Dedifferentiated amniotic fluid mesenchymal stem cell (primary cell): Measurements from ENCODE around the gene NR4A3.

ENCODE experiments used
- DNase-seq: peaks from one replicate; pipeline ENCODE4 v3.0.0-alpha.2; 2016; ENCODE audit errors: extremely low spot score

The NR4A3 gene

DNA sequence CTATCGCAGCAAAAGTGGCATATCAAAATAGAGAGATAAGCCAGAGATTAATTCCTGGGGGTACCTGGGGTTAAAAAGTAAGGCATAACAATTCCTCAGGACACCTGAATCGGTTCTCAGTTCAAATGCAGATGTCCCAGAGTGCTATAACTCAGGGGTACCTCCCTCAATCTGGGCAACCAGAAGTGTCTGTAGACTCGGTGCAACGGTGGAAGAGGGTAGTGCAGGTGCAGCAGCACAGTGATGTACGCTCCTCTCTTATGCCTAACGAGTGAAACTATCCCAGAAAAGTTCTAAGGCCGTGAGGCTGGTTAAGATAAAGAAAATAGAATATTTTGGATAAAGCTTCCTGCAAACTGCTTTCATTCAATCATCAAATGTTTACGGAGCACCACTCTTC lies 7.9 kb upstream of the NR4A3 start:
- DNase-seq = no peak

GRCh38 chr9:99814359-99814758 lies 7.3 kb upstream of the NR4A3 start:
- no peak for DNase-seq

DNA sequence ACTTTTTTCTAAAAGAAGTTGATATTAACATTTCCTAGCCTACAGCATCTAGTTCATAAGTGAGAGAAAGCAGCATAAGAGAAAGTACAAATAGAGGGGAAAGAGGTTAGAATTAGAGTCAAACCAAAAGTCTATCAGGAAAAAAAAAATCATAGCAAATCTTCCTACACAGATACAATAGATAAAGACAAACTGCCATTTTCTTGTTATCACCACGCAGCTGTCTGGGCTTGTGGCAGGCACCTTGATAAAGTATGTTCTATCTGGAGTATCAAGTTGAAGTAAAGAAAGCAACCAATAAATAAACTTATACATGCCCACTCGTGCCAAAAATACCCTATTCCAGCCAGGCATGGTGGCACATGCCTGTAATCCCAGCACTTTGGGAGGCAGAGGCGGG lies 5.3 kb upstream of the NR4A3 start:
- no peak for DNase-seq

- DNase-seq = no peak
Observed at GRCh38 chr9:99818500-99818899, 3.2 kb upstream of the NR4A3 start.

DNA sequence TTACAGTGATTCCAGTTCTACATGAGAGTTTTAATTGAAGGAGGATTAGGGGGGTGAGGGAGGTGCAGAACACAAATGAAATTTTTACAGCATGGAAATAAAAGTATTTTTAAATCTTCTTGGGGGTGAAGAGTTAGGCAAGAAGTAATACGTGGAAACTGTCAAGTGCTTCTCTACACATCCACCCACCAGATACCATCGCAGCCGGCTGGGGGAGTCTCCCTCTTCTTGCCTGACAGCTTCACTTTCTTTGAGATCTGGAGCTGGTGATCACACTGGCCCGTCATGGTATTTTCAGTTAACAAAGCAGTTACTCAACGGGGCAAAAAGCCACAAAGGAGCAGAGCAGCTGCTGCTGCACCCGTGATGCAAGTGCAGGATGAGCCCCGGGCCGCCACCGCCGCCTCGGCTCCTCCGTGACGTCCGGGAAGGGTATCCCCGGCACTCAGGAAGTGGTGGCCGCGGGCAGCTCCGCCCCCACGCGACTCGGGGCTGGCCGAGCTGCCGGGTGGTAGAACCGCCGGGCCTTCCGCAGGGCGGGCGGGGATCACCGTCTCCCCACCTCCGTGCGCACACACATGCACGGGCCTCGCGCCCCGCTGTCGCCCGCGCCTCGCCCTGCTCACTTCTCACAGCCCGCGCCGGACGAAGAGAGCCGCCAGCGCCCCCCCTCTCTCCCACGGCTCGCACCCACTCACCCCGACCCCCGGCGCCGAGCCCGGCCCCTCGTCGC lies 2.4 kb upstream of the NR4A3 start:
- peak; percentile 73 for DNase-seq

DNA sequence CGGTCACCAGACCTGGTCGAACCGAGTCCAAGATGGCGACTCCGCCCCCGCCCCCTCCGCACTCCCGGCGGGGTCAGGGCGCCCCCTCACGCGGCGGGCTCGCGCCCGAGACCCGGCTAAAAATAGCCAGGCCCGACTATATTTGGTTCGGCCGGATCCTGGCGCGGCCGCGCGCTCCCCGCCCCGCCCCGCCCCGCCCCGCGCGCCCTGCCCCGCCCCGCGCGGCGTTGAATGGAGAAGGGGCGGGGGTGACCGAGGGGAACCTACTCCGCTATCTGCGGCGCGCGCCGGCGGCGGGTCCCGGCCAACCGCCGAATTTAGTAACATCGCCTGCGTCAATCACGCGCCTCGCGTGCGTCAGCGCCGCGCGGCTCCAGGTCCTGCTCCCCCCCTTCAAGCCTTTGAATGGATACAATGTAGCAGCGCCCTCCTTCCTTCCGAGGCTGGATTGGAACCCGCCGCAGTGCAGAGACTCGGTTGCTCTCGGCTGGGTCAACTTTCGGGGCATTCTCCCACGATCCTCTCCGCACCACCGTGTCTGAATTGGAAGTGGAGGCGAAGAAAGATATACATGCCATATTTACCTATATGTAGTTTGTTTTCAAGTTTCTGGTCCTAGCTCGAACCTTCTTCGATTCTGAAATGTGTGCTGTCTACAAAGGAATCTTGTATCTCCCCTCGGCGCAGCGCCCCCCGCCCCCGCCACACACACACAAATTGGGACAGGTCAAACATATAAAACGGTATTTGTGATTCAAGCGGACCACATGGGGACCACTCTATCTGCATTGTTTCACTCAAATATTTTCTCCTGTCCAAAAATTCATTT lies 1.6 kb upstream of the NR4A3 start:
- DNase-seq = peak; percentile 81

DNA sequence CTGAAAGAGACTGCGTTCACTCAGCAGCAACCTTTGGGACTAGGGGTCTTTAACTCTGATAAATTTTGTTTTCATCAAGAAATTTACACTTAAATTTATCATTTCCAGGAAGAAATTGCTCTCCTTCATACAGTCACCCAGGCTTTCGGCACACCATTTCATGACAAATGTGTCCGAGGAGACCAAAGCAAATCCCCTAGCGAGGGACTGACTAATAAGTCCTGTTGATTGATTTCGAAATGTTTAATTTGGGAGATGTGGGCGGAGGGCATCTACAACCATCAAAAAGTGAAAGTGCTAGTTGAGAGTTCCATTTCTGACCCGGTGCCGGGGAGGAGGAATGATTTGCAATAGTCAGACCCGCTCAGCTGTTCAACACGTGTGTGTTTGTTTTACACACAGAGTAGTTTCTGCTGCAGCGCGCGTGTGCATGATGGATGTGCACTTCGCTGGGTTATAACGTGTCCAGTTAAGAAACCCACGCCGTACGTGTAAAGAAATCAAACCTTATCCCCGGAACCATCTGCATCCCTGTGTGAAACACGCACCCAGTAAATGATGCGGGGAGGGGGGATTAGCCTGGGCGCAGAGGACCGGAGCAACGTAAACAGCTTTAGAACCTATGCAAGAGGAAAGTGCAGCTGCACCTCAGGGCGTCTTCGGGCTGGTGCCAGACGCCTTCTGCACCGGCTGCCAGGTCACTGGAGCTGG lies 845 bp upstream of the NR4A3 start:
- DNase-seq = peak; percentile 54

- peak; percentile 42 for DNase-seq
Observed at GRCh38 chr9:99822109-99822805, 572 bp downstream of the NR4A3 start.

DNA sequence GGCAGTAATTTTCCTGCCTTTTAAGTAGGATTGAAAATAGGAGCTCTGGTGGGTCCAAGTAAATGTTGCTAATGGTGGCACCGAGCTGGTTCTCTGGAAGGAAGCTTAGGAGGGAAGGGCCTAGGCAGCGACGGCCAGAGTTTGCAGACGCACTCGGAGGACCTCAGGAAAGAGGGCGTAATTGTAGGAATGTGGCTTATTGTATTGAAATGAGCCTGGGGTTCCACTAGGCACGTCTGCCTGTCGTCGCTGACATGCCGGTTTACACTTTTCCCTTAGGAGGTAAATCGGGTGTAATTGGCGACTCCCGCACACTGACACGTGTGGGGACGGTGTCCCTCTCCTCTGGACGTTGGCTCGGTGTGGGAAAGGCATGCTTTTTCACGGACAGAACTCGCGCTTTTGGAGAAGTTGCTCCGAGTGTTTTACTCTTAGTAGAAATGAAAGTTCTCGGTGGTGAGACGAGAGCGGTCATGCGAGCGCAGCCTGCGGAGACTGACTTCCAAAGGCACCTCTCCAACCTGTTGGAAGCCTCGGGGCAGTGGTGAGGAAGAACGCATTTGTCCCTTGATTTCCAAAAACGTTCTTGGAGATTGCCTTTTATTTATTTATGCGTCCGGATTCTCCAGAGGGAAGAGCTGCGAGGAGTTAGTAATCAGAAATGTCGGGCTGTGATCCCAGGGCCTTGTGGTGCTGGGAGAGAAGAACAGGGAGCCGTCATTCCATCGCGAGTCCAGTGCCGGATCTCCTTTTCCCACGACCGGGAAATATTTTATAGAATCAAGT lies 1.3 kb downstream of the NR4A3 start:
- no peak for DNase-seq

- no peak for DNase-seq
Observed at GRCh38 chr9:99823681-99824377, 2.1 kb downstream of the NR4A3 start.

GRCh38 chr9:99824378-99825171 lies 2.9 kb downstream of the NR4A3 start:
- no peak for DNase-seq

GRCh38 chr9:99825172-99826046 lies 3.7 kb downstream of the NR4A3 start:
- no peak for DNase-seq

DNA sequence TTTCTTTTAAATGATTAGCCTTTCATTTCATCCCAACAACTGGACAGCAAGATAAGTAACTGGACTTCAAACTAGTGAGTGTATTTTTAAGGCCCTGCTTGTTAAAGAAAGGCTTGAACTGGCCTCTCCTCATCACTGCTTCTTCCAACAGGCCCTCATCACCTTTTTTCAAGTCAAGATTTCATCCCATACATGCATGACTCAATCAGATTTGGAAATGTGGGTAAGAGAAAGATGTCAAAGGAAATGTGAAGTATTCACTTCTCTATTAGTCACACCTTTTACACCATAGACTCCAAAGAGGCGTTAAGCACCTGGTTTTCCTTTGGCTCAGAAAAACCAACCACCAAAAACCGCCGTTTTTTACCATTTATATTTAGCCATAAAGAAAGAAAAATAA lies 4.9 kb downstream of the NR4A3 start:
- no peak for DNase-seq

GRCh38 chr9:99827244-99827643 lies 5.6 kb downstream of the NR4A3 start:
- DNase-seq = no peak

- DNase-seq = no peak
Observed at GRCh38 chr9:99828054-99828416, 6.3 kb downstream of the NR4A3 start.

DNA sequence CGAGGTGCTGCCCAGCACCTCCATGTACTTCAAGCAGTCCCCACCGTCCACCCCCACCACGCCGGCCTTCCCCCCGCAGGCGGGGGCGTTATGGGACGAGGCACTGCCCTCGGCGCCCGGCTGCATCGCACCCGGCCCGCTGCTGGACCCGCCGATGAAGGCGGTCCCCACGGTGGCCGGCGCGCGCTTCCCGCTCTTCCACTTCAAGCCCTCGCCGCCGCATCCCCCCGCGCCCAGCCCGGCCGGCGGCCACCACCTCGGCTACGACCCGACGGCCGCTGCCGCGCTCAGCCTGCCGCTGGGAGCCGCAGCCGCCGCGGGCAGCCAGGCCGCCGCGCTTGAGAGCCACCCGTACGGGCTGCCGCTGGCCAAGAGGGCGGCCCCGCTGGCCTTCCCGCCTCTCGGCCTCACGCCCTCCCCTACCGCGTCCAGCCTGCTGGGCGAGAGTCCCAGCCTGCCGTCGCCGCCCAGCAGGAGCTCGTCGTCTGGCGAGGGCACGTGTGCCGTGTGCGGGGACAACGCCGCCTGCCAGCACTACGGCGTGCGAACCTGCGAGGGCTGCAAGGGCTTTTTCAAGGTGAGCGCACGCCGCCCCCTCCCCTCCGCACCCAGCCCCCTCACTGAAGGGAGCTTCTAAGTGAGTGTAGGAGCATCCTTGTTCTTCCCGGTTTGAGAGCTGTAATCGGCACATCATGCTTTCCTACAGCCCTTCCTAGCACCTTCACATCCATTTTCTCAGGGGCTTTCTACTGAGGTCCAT lies 6.9 kb downstream of the NR4A3 start:
- DNase-seq = no peak

- DNase-seq = no peak
Observed at GRCh38 chr9:99831857-99832557, 10.3 kb downstream of the NR4A3 start.

- no peak for DNase-seq
Observed at GRCh38 chr9:99832558-99832864, 10.8 kb downstream of the NR4A3 start.
